ENCODE data around the gene GALNT12.

DNA sequence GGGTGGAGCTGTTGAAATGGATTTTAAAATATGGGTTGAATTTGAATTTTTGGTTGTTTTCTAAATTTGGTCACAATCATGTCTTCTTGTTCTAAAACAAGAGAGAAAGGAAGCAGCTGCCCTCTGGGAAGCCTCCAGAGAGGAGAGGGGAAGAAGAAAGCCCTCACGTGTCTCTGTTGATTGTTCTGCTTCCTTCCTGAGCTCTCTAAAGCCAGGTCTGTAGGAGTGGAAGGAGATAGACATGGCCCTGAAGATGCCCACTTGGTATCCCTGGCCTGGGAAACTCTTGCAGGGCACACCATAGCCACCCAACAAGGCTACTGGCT, 59.6 kb downstream of the GALNT12 start:
- no peak for TF ChIP-seq CTCF (IDR thresholded peaks at IDR 0.05; ENCODE audit: poor library complexity)
- TF ChIP-seq EZH2phosphoT487 (IDR thresholded peaks at IDR 0.05; ENCODE audit: low read depth, severe bottlenecking, unreplicated experiment) = no peak

All from hepatocyte (in vitro differentiated cells).